Caco-2 (cell line): Measurements from ENCODE around the gene ABHD16B. TPM values are rescaled to one million over a fixed set of nuclear protein-coding genes. Genes with fewer than 3 reads are reported as not detected.

Experiments
- BruUV-seq: library from RNA; stranded (reverse); fragments of 400-500 nt; replicated peaks from 2 replicates; lab custom pipeline; 2021; lab: Mats Ljungman, UMichigan
- CTCF ChIA-PET: fragments of 300-600 bp; sonication (Branson Sonifier 250); formaldehyde crosslinking; loops from one replicate; lab custom pipeline; 2022; ENCODE audit warnings: antibody characterized with exemption; lab: Charles Lee
- POLR2A ChIA-PET: fragments of 300-600 bp; sonication (Branson Sonifier 250); formaldehyde crosslinking; loops from one replicate; lab custom pipeline; 2022; ENCODE audit warnings: antibody characterized with exemption; lab: Charles Lee
- DNase-seq, 2 experiments: peaks; one replicate each; pipeline versions ENCODE4 v3.0.0 to v3.0.0-alpha.2; 2020 to 2022
- H3K27me3 ChIP-seq: replicated peaks from 2 replicates; pipeline ENCODE4 v1.6.0; 2011; ENCODE audit warnings: low read length; ENCODE audit not compliant: control insufficient read depth, insufficient read depth
- H3K36me3 ChIP-seq: 2 replicates; pipeline ENCODE4 v1.5.1; 2011; ENCODE audit warnings: low read length; ENCODE audit not compliant: control insufficient read depth, insufficient read depth
- H3K4me1 ChIP-seq: fragments of 250-450 bp; sonication (Bioruptor Pico); 2 replicates; pipeline ENCODE4 v1.5.1; 2020; ENCODE audit warnings: mild to moderate bottlenecking
- H3K4me3 ChIP-seq: 2 replicates; pipeline ENCODE4 v1.5.1; 2011; ENCODE audit warnings: low read depth, mild to moderate bottlenecking, control low read depth, low read length
- H3K9me3 ChIP-seq: fragments of 250-450 bp; sonication (Bioruptor Pico); 2 replicates; pipeline ENCODE4 v1.5.1; 2020; ENCODE audit warnings: mild to moderate bottlenecking, moderate library complexity
- H3K27ac Mint-ChIP-seq: one replicate; pipeline ENCODE4 v1.8.0; 2022; ENCODE audit warnings: mixed read lengths; ENCODE audit not compliant: unreplicated experiment
- H3K27me3 Mint-ChIP-seq: one replicate; pipeline ENCODE4 v1.8.0; 2022; ENCODE audit warnings: mixed read lengths; ENCODE audit not compliant: insufficient read depth, unreplicated experiment
- H3K36me3 Mint-ChIP-seq: one replicate; pipeline ENCODE4 v1.8.0; 2022; ENCODE audit warnings: mild to moderate bottlenecking, mixed read lengths; ENCODE audit not compliant: insufficient read depth, unreplicated experiment
- H3K4me1 Mint-ChIP-seq: one replicate; pipeline ENCODE4 v1.8.0; 2022; ENCODE audit warnings: low read depth, mixed read lengths; ENCODE audit not compliant: unreplicated experiment
- H3K4me3 Mint-ChIP-seq: one replicate; pipeline ENCODE4 v1.8.0; 2022; ENCODE audit warnings: mild to moderate bottlenecking, moderate library complexity, mixed read lengths; ENCODE audit not compliant: unreplicated experiment
- H3K9me3 Mint-ChIP-seq: one replicate; pipeline ENCODE4 v1.8.0; 2022; ENCODE audit warnings: mixed read lengths; ENCODE audit not compliant: unreplicated experiment
- intact Hi-C: fragments of 100-400 bp; cut with micrococcal nuclease; formaldehyde crosslinking; loops from one replicate; pipeline ENCODE4 v1.10.0; 2022; ENCODE audit not compliant: unreplicated experiment
- total RNA-seq: library from RNA; stranded (reverse); gene quantifications from 2 replicates; pipeline ENCODE4 v1.2.3, GENCODE V29; 2022
- TF ChIP-seq, protein P1 (sequence below), 2 experiments: fragments of 200-600 bp in 1 of 2; IDR thresholded peaks; 1 replicate in 1 of 2; 2 replicates in 1 of 2; pipeline versions ENCODE4 v1.5.1 to v1.8.0; 2011 to 2022; ENCODE audit warnings: antibody characterized with exemption in 1 of 2, control low read depth in 1 of 2, inconsistent platforms in 1 of 2, low read depth in 1 of 2, low read length in 1 of 2, mild to moderate bottlenecking in 1 of 2, moderate library complexity in 1 of 2; ENCODE audit not compliant: insufficient read depth in 1 of 2, severe bottlenecking in 1 of 2, unreplicated experiment in 1 of 2

The ABHD16B gene
- total RNA-seq, 1 experiment from 2014 or later, result 0.27 TPM

DNA sequence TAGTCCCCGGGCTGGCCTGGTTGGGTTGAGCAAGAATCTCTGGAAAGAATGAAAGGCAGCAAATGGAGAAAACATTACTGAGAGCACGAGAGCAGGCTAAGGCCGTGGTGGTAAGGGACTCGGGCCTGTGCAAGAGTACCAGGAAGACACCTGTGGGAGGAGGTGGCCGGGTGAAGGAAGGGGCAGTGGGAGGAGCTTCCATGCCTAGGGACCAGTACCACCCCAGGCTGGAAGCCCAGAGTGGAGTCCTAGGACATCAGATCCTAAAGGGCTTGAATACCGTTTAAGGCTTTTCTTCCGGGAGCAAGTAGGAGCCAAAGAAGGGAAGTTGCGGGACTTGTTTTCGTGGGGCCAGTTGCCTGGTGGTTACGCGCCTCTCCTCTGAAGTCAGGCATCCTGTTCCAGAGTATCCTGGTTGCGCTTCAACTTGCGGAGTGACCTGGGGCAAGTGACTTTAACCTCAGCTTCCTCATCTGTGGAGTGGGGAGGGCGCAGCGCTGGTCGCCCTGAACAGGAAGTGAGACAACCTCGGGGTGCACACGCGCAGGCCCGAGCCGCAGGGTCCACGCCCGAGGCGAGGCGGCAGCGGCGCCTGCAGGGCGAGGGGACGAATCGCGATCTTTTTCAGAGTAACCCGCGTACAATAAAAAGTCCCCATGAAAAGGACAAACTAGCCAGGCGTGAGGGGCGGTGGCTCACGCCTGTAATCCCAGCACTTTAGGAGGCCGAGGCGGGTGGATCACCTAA is 2.7 kb downstream of the ABHD16B start:
- CTCF ChIA-PET, result interaction anchor here (0.6 to 2.5 kb wide), 10 partner anchors 12 to 326 kb away, joined by 3 to 20 read pairs (median 8); partner anchors contain the start of genes ARFRP1, PRPF6 and ZGPAT
- Mint-ChIP-seq H3K36me3 (peaks cover 78% of the 10 kb centered on the region), H3K4me1 (peaks cover 14% of the 10 kb centered on the region), H3K27ac (peak overlapping the region; percentile 91), H3K4me3 (peak overlapping the region; percentile 90), H3K9me3 (no peaks in the 10 kb centered on the region), H3K27me3 (no peaks in the 10 kb centered on the region)
- intact Hi-C loops, result loop anchor here (1.0 to 10.0 kb wide), 5 partner anchors 31 to 326 kb away; partner anchors contain the start of genes GMEB2 and UCKL1
- POLR2A ChIA-PET, result interaction anchor here (1.3 to 2.8 kb wide), 10 partner anchors 29 to 276 kb away, joined by 3 to 49 read pairs (median 18); partner anchors contain the start of genes ARFRP1, DNAJC5, PRPF6 and RTEL1
- no peaks in the 10 kb centered on the region for H3K27me3 ChIP-seq
- DNase-seq, result peak; percentile 90
- peaks cover 19% of the 10 kb centered on the region for H3K4me1 ChIP-seq
- H3K9me3 ChIP-seq, result no peaks in the 10 kb centered on the region
- TF ChIP-seq, protein P1, sequence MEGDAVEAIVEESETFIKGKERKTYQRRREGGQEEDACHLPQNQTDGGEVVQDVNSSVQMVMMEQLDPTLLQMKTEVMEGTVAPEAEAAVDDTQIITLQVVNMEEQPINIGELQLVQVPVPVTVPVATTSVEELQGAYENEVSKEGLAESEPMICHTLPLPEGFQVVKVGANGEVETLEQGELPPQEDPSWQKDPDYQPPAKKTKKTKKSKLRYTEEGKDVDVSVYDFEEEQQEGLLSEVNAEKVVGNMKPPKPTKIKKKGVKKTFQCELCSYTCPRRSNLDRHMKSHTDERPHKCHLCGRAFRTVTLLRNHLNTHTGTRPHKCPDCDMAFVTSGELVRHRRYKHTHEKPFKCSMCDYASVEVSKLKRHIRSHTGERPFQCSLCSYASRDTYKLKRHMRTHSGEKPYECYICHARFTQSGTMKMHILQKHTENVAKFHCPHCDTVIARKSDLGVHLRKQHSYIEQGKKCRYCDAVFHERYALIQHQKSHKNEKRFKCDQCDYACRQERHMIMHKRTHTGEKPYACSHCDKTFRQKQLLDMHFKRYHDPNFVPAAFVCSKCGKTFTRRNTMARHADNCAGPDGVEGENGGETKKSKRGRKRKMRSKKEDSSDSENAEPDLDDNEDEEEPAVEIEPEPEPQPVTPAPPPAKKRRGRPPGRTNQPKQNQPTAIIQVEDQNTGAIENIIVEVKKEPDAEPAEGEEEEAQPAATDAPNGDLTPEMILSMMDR (IDR thresholded peaks at IDR 0.05; ENCODE audit: insufficient read depth in 1 of 2, low read depth in 1 of 2, low read length in 1 of 2, severe bottlenecking in 1 of 2, unreplicated experiment in 1 of 2), result peak; percentile 59 to 97
- peak overlapping the region; percentile 86 for H3K4me3 ChIP-seq
- BruUV-seq, result no TSS peak
- H3K36me3 ChIP-seq, result peaks cover 6% of the 10 kb centered on the region

DNA sequence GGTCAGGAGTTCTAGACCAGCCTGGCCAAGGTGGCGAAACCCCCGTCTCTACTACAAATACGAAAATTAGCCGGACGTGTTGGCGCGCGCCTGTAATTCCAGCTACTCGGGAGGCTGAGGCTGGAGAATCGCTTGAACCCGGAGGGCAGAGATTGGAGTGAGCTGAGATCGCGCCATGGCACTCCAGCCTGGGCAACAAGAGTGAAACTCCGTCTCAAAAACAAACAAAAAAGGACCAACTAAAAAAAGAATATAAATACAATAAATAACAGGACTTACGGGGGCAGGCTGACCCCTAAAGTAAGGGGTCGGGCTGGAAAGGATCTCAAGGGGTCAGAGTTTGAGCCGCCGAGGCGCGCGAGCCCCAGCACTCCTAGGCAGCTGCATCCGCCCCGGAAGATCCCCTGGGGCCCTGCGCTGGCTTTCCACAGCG is 3.3 kb downstream of the ABHD16B start:
- Mint-ChIP-seq H3K4me1 (peaks cover 8% of the 10 kb centered on the region), H3K36me3 (peaks cover 78% of the 10 kb centered on the region), H3K4me3 (peak overlapping the region; percentile 90), H3K27ac (peak overlapping the region; percentile 91), H3K9me3 (no peaks in the 10 kb centered on the region), H3K27me3 (no peaks in the 10 kb centered on the region)
- intact Hi-C loops, result loop anchor here (1.0 to 10.0 kb wide), 5 partner anchors 32 to 326 kb away; partner anchors contain the start of genes GMEB2 and UCKL1
- DNase-seq, result no peak
- H3K4me3 ChIP-seq, result peak overlapping the region; percentile 86
- POLR2A ChIA-PET, result interaction anchor here (0.6 to 2.8 kb wide), 27 partner anchors 9 to 344 kb away, joined by 3 to 49 read pairs (median 9); partner anchors contain the start of genes ARFRP1, DNAJC5, GMEB2 and PPDPF
- no peaks in the 10 kb centered on the region for H3K27me3 ChIP-seq
- TF ChIP-seq, protein P1 (IDR thresholded peaks at IDR 0.05; ENCODE audit: insufficient read depth in 1 of 2, low read depth in 1 of 2, low read length in 1 of 2, severe bottlenecking in 1 of 2, unreplicated experiment in 1 of 2), result no peak
- H3K4me1 ChIP-seq, result peaks cover 15% of the 10 kb centered on the region
- CTCF ChIA-PET, result interaction anchor here (0.6 to 2.5 kb wide), 17 partner anchors 13 to 326 kb away, joined by 3 to 20 read pairs (median 7); partner anchors contain the start of genes ARFRP1, PRPF6, UCKL1 and ZGPAT
- TSS peak; percentile 71 for BruUV-seq
- peaks cover 9% of the 10 kb centered on the region for H3K36me3 ChIP-seq
- no peaks in the 10 kb centered on the region for H3K9me3 ChIP-seq
